ENCODE measurements around the gene GUCY1B1. TPM values are rescaled to one million over a fixed set of nuclear protein-coding genes. Genes with fewer than 3 reads are reported as not detected.

The GUCY1B1 gene
- total RNA-seq, 1 donor from 2014 or later: 18.1 TPM

DNA sequence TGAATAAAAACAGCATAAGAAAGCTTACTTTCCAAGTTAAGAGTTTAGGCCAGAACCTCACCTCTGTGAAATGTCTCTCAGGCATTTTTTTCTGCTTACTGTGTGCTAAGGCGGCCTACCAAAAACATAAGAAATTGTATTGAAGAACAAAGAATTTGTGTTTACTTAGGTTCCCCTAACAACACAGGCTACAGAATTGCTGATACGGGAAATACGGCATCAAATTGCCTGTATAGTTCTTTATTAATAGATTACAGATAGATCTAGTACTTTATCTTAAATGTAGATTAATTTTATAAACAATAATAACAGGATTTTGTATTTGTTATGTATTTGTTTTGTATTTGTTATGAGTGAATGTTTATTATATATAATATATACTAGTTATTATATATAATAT, 94.4 kb downstream of the GUCY1B1 start:
- no peak for ATAC-seq

DNA sequence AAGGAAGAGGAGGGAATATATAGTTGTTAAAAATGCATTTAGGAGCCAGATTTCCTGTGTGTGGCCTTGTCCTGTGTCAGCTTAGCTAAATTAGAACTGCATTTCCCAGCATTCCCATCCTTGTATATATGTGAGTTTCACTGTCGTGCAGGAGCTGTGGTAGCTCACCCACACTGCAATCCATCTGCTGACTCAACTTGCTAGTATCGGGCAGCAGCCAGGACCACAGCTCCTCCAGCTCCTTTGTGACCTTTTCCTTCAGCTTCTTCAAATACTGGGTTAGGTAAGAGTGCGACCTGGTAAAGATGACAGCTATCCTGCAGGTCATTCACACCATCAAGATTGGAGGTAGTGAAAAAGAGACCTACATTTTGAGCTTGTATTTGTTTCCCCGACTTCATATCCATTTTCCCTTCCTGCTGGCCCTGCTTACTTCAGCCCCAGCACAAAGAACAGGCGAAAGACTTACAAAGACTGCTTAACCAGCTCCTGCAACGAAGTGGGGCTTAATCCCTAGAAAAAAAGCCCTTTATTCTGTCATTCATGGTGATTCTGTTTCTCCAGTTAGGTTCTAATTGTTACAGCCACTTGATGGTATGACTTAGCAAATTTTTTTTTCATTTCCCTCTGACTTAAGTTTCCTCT, 95.9 kb downstream of the GUCY1B1 start:
- no peaks in the 10 kb centered on the region for H3K4me1 ChIP-seq
- H3K27ac ChIP-seq: no peak overlapping the region
- DNase-seq: no peak
- no peaks in the 10 kb centered on the region for H3K9me3 ChIP-seq
- ATAC-seq: peak in 1 of 2 donors; percentile 29
- H3K27me3 ChIP-seq (ENCODE audit: low read depth): no peaks in the 10 kb centered on the region
- no peak overlapping the region for H3K4me3 ChIP-seq
- TF ChIP-seq, protein P1, sequence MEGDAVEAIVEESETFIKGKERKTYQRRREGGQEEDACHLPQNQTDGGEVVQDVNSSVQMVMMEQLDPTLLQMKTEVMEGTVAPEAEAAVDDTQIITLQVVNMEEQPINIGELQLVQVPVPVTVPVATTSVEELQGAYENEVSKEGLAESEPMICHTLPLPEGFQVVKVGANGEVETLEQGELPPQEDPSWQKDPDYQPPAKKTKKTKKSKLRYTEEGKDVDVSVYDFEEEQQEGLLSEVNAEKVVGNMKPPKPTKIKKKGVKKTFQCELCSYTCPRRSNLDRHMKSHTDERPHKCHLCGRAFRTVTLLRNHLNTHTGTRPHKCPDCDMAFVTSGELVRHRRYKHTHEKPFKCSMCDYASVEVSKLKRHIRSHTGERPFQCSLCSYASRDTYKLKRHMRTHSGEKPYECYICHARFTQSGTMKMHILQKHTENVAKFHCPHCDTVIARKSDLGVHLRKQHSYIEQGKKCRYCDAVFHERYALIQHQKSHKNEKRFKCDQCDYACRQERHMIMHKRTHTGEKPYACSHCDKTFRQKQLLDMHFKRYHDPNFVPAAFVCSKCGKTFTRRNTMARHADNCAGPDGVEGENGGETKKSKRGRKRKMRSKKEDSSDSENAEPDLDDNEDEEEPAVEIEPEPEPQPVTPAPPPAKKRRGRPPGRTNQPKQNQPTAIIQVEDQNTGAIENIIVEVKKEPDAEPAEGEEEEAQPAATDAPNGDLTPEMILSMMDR (IDR thresholded peaks at IDR 0.05): no peak
- intact Hi-C loops (cut with DNase I): no loop called here
- no peaks in the 10 kb centered on the region for H3K36me3 ChIP-seq

More for the DNA sequence above, 94.4 kb downstream of the GUCY1B1 start:
- no peaks in the 10 kb centered on the region for H3K27me3 ChIP-seq (ENCODE audit: low read depth)
- H3K9me3 ChIP-seq: no peaks in the 10 kb centered on the region
- no peaks in the 10 kb centered on the region for H3K4me1 ChIP-seq
- H3K36me3 ChIP-seq: no peaks in the 10 kb centered on the region
- no peak for DNase-seq
- H3K27ac ChIP-seq: no peak overlapping the region
- H3K4me3 ChIP-seq: no peak overlapping the region
- TF ChIP-seq, protein P1 (IDR thresholded peaks at IDR 0.05): no peak
- intact Hi-C loops (cut with DNase I): no loop called here

- Histone ChIP-seq H3K4me3 (no peak overlapping the region), H3K27ac (no peak overlapping the region), H3K36me3 (no peaks in the 10 kb centered on the region), H3K27me3 (ENCODE audit: low read depth) (no peaks in the 10 kb centered on the region), H3K4me1 (no peaks in the 10 kb centered on the region), H3K9me3 (no peaks in the 10 kb centered on the region)
- TF ChIP-seq, protein P1 (IDR thresholded peaks at IDR 0.05): no peak
- DNase-seq (no peak), ATAC-seq (no peak)
- intact Hi-C loops (cut with DNase I): no loop called here
These were observed 97.1 kb downstream of the GUCY1B1 start for GRCh38 chr4:155855897-155856296.

Other genes with a start within 250 kb of the GUCY1B1 start
- gene GUCY1A1, start 92.2 kb upstream of the GUCY1B1 start, total RNA-seq: 63.1 TPM
- gene ASIC5, start 107.3 kb downstream of the GUCY1B1 start, total RNA-seq: not detected
- 1.4 TPM for gene TDO2, start 144.7 kb downstream of the GUCY1B1 start, total RNA-seq
- gene CTSO, start 194.8 kb downstream of the GUCY1B1 start, total RNA-seq: 28.1 TPM